Mammary epithelial cell (primary cell): ENCODE measurements around the gene ABTB1.

Source experiments
- CTCF ChIP-seq, 2 donors: IDR thresholded peaks in 1 of 2; conservative IDR thresholded peaks in 1 of 2; 2 replicates each; pipeline ENCODE4 v1.5.1; 2011 to 2012; ENCODE audit warnings: inconsistent platforms in 2 of 2, low read length in 2 of 2, mild to moderate bottlenecking in 2 of 2, control low read depth in 1 of 2, low read depth in 1 of 2; ENCODE audit not compliant: insufficient read depth in 1 of 2; ENCODE audit errors: extremely low read depth in 1 of 2
- EZH2 ChIP-seq: IDR thresholded peaks from 2 replicates; pipeline ENCODE4 v1.6.1; 2012; ENCODE audit warnings: low read length, inconsistent platforms, borderline replicate concordance

GRCh38 chr3:127698286-127698685, 25.5 kb downstream of the ABTB1 start:
- TF ChIP-seq CTCF (conservative IDR thresholded peaks at IDR 0.05 in 1 of 2, IDR thresholded peaks at IDR 0.05 in 1 of 2; ENCODE audit: extremely low read depth in 1 of 2, insufficient read depth in 1 of 2, low read depth in 1 of 2, low read length in 2 of 2) (no peak), EZH2 (no peak)
